Neural cell (in vitro differentiated cells): Measurements from ENCODE around the gene MRPL34. TPM values are rescaled to one million over a fixed set of nuclear protein-coding genes. Genes with fewer than 3 reads are reported as not detected.

ENCODE experiments used
- H2AFZ ChIP-seq: fragments of 200-600, 300-800 bp; sonication (generic), shearing (Covaris generic); 2 replicates; pipeline ENCODE4 v1.6.0; 2014; ENCODE audit warnings: low read depth, mild to moderate bottlenecking, antibody characterized with exemption, low read length, moderate library complexity
- H3F3A ChIP-seq: fragments of 200-600 bp; shearing (Covaris generic); 2 replicates; pipeline ENCODE4 v1.6.1; 2016; ENCODE audit warnings: mild to moderate bottlenecking, moderate library complexity, mixed read lengths, antibody characterized with exemption, low read length; ENCODE audit not compliant: insufficient read depth, poor library complexity, severe bottlenecking
- H3K27ac ChIP-seq: fragments of 200-600, 300-800 bp; sonication (generic), shearing (Covaris generic); 2 replicates; pipeline ENCODE4 v1.5.1; 2014; ENCODE audit warnings: mild to moderate bottlenecking, low read length, moderate library complexity
- H3K27me3 ChIP-seq: fragments of 300-800, 200-600 bp; sonication (generic), shearing (Covaris generic); 2 replicates; pipeline ENCODE4 v1.6.0; 2014; ENCODE audit warnings: mild to moderate bottlenecking, low read depth, low read length, moderate library complexity; ENCODE audit not compliant: insufficient read depth
- H3K36me3 ChIP-seq: fragments of 300-800, 200-600 bp; sonication (generic), shearing (Covaris generic); 2 replicates; pipeline ENCODE4 v1.5.1; 2014; ENCODE audit warnings: mild to moderate bottlenecking, antibody characterized with exemption, low read length, moderate library complexity; ENCODE audit not compliant: insufficient read depth
- H3K4me2 ChIP-seq: fragments of 300-800, 200-600 bp; sonication (generic), shearing (Covaris generic); 2 replicates; pipeline ENCODE4 v1.6.0; 2014; ENCODE audit warnings: mild to moderate bottlenecking, low read length
- H3K4me3 ChIP-seq: fragments of 300-800, 200-600 bp; sonication (generic), shearing (Covaris generic); 2 replicates; pipeline ENCODE4 v1.5.1; 2014; ENCODE audit warnings: mild to moderate bottlenecking, low read length, moderate library complexity
- H3K79me2 ChIP-seq: fragments of 200-600 bp; shearing (Covaris generic); replicated peaks from 2 replicates; pipeline ENCODE4 v1.6.0; 2014; ENCODE audit warnings: mild to moderate bottlenecking, low read length, moderate library complexity; ENCODE audit not compliant: insufficient read depth
- H3K9ac ChIP-seq: fragments of 300-800, 200-600 bp; sonication (generic), shearing (Covaris generic); 2 replicates; pipeline ENCODE4 v1.6.1; 2016; ENCODE audit warnings: mild to moderate bottlenecking, low read length, mixed read lengths
- H3K9me2 ChIP-seq: fragments of 200-600 bp; shearing (Covaris generic); 2 replicates; pipeline ENCODE4 v1.6.1; 2016; ENCODE audit warnings: mild to moderate bottlenecking, low read length, mixed read lengths; ENCODE audit not compliant: insufficient read depth
- H3K9me3 ChIP-seq: fragments of 200-600, 300-800 bp; sonication (generic), shearing (Covaris generic); 2 replicates; pipeline ENCODE4 v1.6.1; 2016; ENCODE audit warnings: mild to moderate bottlenecking, mixed run types, low read length, moderate library complexity, mixed read lengths
- H4K20me1 ChIP-seq: fragments of 200-600 bp; shearing (Covaris generic); 2 replicates; pipeline ENCODE4 v1.6.1; 2016; ENCODE audit warnings: mild to moderate bottlenecking, mixed run types; ENCODE audit not compliant: insufficient read depth
- EP300 ChIP-seq: fragments of 450-650 bp; conservative IDR thresholded peaks from 2 replicates; pipeline ENCODE4 v1.6.1; 2014; ENCODE audit warnings: antibody characterized with exemption, mild to moderate bottlenecking, moderate library complexity; ENCODE audit not compliant: poor library complexity, severe bottlenecking
- EZH2 ChIP-seq: fragments of 200-600, 300-800 bp; shearing (Covaris generic), sonication (generic); IDR thresholded peaks from 2 replicates; pipeline ENCODE4 v1.6.1; 2014; ENCODE audit warnings: antibody characterized with exemption, low read length, borderline replicate concordance, mild to moderate bottlenecking; ENCODE audit not compliant: insufficient read depth, poor library complexity, severe bottlenecking
- MXI1 ChIP-seq: fragments of 450-650 bp; conservative IDR thresholded peaks from 2 replicates; pipeline ENCODE4 v1.6.1; 2014; ENCODE audit warnings: antibody characterized with exemption, mild to moderate bottlenecking; ENCODE audit not compliant: poor library complexity, severe bottlenecking
- POLR2AphosphoS5 ChIP-seq: IDR thresholded peaks from 2 replicates; pipeline ENCODE4 v1.6.1; 2012
- RAD21 ChIP-seq: fragments of 450-650 bp; conservative IDR thresholded peaks from 2 replicates; pipeline ENCODE4 v1.6.1; 2014; ENCODE audit warnings: antibody characterized with exemption, mild to moderate bottlenecking, moderate library complexity
- SMC3 ChIP-seq: fragments of 450-650 bp; conservative IDR thresholded peaks from 2 replicates; pipeline ENCODE4 v1.6.1; 2014; ENCODE audit warnings: antibody characterized with exemption, mild to moderate bottlenecking, moderate library complexity; ENCODE audit not compliant: poor library complexity
- TAF1 ChIP-seq: IDR thresholded peaks from 2 replicates; pipeline ENCODE4 v1.6.1; 2012; ENCODE audit warnings: low read depth
- polyA plus RNA-seq: library from polyadenylated mRNA; depleted of rRNA; stranded (reverse); fragments of >200 nt; gene quantifications from 2 replicates; pipeline ENCODE4 v1.2.3, GENCODE V29; 2014
- TF ChIP-seq, protein P1 (sequence below): IDR thresholded peaks from 2 replicates; pipeline ENCODE4 v1.6.1; 2012; ENCODE audit warnings: borderline replicate concordance
- TF ChIP-seq, protein P2 (sequence below): fragments of 450-650 bp; IDR thresholded peaks from 2 replicates; pipeline ENCODE4 v1.5.1; 2014; ENCODE audit warnings: antibody characterized with exemption, mild to moderate bottlenecking, moderate library complexity; ENCODE audit not compliant: poor library complexity, severe bottlenecking

The MRPL34 gene
- polyA plus RNA-seq, 1 donor from 2014 or later = 61.7 TPM

DNA sequence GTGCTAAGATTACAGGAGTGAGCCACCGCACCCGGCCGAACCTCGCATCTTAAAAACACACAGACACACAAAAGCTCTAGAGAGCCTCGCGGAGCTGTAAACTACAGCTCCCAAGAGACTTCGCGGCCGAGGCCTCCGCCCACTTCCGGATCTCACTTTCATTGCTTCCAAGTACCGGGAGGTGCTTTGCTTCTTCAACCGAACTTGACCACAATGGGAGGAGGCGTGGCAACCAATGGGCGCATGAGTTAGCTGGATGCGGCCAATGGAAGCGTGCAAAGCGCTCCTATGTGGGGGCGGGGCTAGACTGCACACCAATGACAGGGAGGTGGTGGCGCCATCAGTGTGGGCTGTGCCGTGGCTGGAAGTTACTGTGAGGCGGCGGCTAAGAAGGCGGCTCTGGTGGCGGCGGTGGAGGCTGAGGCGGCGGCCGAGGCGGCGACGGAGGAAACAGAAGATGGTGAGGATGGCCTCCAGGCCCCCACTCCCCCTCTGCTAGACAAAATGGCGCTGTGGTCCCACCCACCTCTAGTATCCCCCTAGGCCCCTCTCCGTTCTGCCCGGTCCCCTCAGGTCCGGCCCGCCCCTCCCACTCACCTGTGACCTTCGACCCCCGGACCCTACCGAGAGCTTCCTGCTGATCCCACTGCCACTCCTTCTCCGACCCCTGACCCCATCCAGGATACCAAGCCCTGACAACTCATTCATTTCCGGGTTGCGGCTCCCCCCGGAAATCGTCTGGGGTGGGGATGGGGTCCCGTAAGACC is 3.7 kb downstream of the MRPL34 start, which contains the start of gene DDA1:
Gene DDA1 (plus strand): TSS at position 366 of the 767 bp plus-strand sequence. CDS start 92 bp downstream, at position 458.
- Histone ChIP-seq H3K9me3 (no peaks in the 10 kb centered on the region), H2AFZ (peak within 1 kb of the TSS; percentile 33), H3K4me2 (peak within 1 kb of the TSS; percentile 75), H3K27me3 (no peaks in the 10 kb centered on the region), H4K20me1 (no peaks in the 10 kb centered on the region), H3F3A (no peaks in the 10 kb centered on the region), H3K9me2 (no peaks in the 10 kb centered on the region), H3K4me3 (peak within 1 kb of the TSS; percentile 97), H3K79me2 (peaks cover 18% of the 10 kb centered on the region), H3K9ac (peak within 1 kb of the TSS; percentile 82), H3K27ac (peak within 1 kb of the TSS; percentile 61), H3K36me3 (no peaks in the 10 kb centered on the region)
- TF ChIP-seq TAF1 (peak; percentile 43), EZH2 (no peak), POLR2AphosphoS5 (peak; percentile 91), RAD21 (no peak), EP300 (no peak), MXI1 (peak; percentile 50), SMC3 (no peak)
- TF ChIP-seq, protein P1, sequence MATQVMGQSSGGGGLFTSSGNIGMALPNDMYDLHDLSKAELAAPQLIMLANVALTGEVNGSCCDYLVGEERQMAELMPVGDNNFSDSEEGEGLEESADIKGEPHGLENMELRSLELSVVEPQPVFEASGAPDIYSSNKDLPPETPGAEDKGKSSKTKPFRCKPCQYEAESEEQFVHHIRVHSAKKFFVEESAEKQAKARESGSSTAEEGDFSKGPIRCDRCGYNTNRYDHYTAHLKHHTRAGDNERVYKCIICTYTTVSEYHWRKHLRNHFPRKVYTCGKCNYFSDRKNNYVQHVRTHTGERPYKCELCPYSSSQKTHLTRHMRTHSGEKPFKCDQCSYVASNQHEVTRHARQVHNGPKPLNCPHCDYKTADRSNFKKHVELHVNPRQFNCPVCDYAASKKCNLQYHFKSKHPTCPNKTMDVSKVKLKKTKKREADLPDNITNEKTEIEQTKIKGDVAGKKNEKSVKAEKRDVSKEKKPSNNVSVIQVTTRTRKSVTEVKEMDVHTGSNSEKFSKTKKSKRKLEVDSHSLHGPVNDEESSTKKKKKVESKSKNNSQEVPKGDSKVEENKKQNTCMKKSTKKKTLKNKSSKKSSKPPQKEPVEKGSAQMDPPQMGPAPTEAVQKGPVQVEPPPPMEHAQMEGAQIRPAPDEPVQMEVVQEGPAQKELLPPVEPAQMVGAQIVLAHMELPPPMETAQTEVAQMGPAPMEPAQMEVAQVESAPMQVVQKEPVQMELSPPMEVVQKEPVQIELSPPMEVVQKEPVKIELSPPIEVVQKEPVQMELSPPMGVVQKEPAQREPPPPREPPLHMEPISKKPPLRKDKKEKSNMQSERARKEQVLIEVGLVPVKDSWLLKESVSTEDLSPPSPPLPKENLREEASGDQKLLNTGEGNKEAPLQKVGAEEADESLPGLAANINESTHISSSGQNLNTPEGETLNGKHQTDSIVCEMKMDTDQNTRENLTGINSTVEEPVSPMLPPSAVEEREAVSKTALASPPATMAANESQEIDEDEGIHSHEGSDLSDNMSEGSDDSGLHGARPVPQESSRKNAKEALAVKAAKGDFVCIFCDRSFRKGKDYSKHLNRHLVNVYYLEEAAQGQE = peak; percentile 54
- TF ChIP-seq, protein P2, sequence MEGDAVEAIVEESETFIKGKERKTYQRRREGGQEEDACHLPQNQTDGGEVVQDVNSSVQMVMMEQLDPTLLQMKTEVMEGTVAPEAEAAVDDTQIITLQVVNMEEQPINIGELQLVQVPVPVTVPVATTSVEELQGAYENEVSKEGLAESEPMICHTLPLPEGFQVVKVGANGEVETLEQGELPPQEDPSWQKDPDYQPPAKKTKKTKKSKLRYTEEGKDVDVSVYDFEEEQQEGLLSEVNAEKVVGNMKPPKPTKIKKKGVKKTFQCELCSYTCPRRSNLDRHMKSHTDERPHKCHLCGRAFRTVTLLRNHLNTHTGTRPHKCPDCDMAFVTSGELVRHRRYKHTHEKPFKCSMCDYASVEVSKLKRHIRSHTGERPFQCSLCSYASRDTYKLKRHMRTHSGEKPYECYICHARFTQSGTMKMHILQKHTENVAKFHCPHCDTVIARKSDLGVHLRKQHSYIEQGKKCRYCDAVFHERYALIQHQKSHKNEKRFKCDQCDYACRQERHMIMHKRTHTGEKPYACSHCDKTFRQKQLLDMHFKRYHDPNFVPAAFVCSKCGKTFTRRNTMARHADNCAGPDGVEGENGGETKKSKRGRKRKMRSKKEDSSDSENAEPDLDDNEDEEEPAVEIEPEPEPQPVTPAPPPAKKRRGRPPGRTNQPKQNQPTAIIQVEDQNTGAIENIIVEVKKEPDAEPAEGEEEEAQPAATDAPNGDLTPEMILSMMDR = peak; percentile 28

DNA sequence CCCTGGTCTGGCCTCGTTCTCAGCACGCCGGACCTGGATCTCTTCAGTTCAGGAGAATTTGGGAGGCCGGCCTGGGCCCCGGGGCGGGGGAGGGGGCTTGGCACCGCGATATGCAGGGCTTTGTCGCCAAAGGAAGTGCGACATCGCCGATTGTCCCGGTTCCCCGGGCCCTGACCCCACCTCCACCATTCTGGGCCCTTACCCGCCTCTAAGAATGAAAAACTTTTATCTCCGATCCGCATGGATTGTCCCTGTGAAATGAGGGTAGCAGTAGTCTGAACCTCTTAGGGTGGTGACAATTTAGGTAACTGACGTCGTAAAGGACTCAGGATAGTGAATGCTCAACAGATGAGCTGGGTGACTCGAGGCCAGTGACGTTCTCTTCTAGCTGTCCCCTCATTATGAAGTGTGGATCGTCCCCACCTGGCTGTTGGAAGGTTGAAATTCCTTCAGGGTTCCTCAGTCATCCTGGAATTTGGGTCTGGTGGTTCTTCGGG is 4.3 kb downstream of the MRPL34 start:
- Histone ChIP-seq H3K27ac (peak overlapping the region; percentile 61), H3K9ac (peak overlapping the region; percentile 82), H4K20me1 (no peaks in the 10 kb centered on the region), H3F3A (no peaks in the 10 kb centered on the region), H3K27me3 (no peaks in the 10 kb centered on the region), H3K79me2 (peaks cover 18% of the 10 kb centered on the region), H3K9me3 (no peaks in the 10 kb centered on the region), H3K9me2 (no peaks in the 10 kb centered on the region), H2AFZ (peak overlapping the region; percentile 33), H3K4me3 (peak overlapping the region; percentile 97), H3K36me3 (no peaks in the 10 kb centered on the region), H3K4me2 (peak overlapping the region; percentile 75)
- TF ChIP-seq TAF1 (no peak), SMC3 (no peak), POLR2AphosphoS5 (no peak), MXI1 (no peak), EZH2 (no peak), EP300 (no peak), RAD21 (no peak)
- TF ChIP-seq, protein P2 = no peak
- TF ChIP-seq, protein P1 = no peak
